Duodenal mucosa (tissue), 2 donors: ENCODE data around the gene CAMTA1.

Experiments used
- H3K27ac ChIP-seq: one replicate; pipeline ENCODE4 v1.7.0; 2013; ENCODE audit warnings: low read depth, low read length
- H3K27me3 ChIP-seq, 2 donors: one replicate each; pipeline ENCODE4 v1.7.0; 2013; ENCODE audit warnings: low read length in 2 of 2, control low read depth in 1 of 2; ENCODE audit not compliant: insufficient read depth in 2 of 2, control insufficient read depth in 1 of 2
- H3K36me3 ChIP-seq, 2 donors: one replicate each; pipeline ENCODE4 v1.7.0; 2013; ENCODE audit warnings: low read length in 2 of 2, control low read depth in 1 of 2; ENCODE audit not compliant: insufficient read depth in 2 of 2, control insufficient read depth in 1 of 2
- H3K4me1 ChIP-seq, 2 donors: one replicate each; pipeline ENCODE4 v1.7.0; 2013; ENCODE audit warnings: low read length in 2 of 2, control low read depth in 1 of 2; ENCODE audit not compliant: insufficient read depth in 2 of 2, control insufficient read depth in 1 of 2
- H3K4me3 ChIP-seq, 2 donors: one replicate each; pipeline ENCODE4 v1.7.0; 2013; ENCODE audit warnings: low read length in 2 of 2, low read depth in 1 of 2
- H3K9ac ChIP-seq, 2 donors: one replicate each; pipeline ENCODE4 v1.7.0; 2013; ENCODE audit warnings: low read length in 2 of 2, low read depth in 1 of 2
- H3K9me3 ChIP-seq, 2 donors: one replicate each; pipeline ENCODE4 v1.7.0; 2013; ENCODE audit warnings: low read length in 2 of 2, control low read depth in 1 of 2; ENCODE audit not compliant: control insufficient read depth in 1 of 2

Gene CAMTA1

GRCh38 chr1:7752512-7753417 lies 967.5 kb downstream of the CAMTA1 start:
- peak overlapping the region; percentile 7 to 41 for H3K4me3 ChIP-seq
- H3K4me1 ChIP-seq, result peaks cover 0 to 3% of the 10 kb centered on the region in 2 donors
- no peaks in the 10 kb centered on the region for H3K36me3 ChIP-seq
- no peaks in the 10 kb centered on the region for H3K27me3 ChIP-seq
- no peak overlapping the region for H3K9ac ChIP-seq
- H3K9me3 ChIP-seq, result no peaks in the 10 kb centered on the region
- no peak overlapping the region for H3K27ac ChIP-seq

GRCh38 chr1:7753641-7754040 lies 968.4 kb downstream of the CAMTA1 start:
- Histone ChIP-seq H3K36me3 (no peaks in the 10 kb centered on the region), H3K9me3 (no peaks in the 10 kb centered on the region), H3K4me3 (no peak overlapping the region), H3K27me3 (no peaks in the 10 kb centered on the region), H3K4me1 (peaks cover 0 to 3% of the 10 kb centered on the region in 2 donors), H3K27ac (no peak overlapping the region), H3K9ac (no peak overlapping the region)

- Histone ChIP-seq H3K9me3 (no peaks in the 10 kb centered on the region), H3K27me3 (no peaks in the 10 kb centered on the region), H3K36me3 (no peaks in the 10 kb centered on the region), H3K9ac (no peak overlapping the region), H3K4me3 (no peak overlapping the region), H3K27ac (no peak overlapping the region), H3K4me1 (peaks cover 0 to 3% of the 10 kb centered on the region in 2 donors)
Measured at GRCh38 chr1:7754234-7754633, 969.0 kb downstream of the CAMTA1 start.

DNA sequence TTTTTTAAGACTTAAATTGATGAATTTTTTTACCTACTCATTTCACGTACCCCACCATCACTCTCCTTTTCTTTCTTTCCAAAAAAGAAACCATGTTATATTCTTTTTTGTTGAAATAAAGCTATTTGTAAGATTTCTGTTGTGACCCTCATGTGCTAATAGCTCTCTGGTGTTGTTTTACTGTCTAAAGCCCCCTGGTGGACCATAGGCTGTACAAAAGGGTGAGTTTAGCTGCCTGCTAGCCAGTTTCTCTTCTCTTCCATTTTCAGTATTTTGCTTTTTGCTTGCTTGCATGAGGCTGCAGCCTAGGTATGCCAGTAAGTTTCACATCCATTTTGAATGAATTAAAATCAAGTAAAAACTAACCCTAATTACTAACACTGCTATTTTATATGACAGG lies 970.2 kb downstream of the CAMTA1 start:
- no peaks in the 10 kb centered on the region for H3K27me3 ChIP-seq
- H3K9me3 ChIP-seq, result no peaks in the 10 kb centered on the region
- no peak overlapping the region for H3K4me3 ChIP-seq
- no peaks in the 10 kb centered on the region for H3K36me3 ChIP-seq
- H3K4me1 ChIP-seq, result peaks cover 0 to 3% of the 10 kb centered on the region in 2 donors
- no peak overlapping the region for H3K27ac ChIP-seq
- H3K9ac ChIP-seq, result no peak overlapping the region

- no peaks in the 10 kb centered on the region for H3K9me3 ChIP-seq
- H3K36me3 ChIP-seq, result no peaks in the 10 kb centered on the region
- no peak overlapping the region for H3K9ac ChIP-seq
- no peaks in the 10 kb centered on the region for H3K4me1 ChIP-seq
- no peak overlapping the region for H3K4me3 ChIP-seq
- H3K27ac ChIP-seq, result no peak overlapping the region
- no peaks in the 10 kb centered on the region for H3K27me3 ChIP-seq
Measured at GRCh38 chr1:7760245-7760644, 975.0 kb downstream of the CAMTA1 start.

- Histone ChIP-seq H3K4me3 (no peak overlapping the region), H3K9me3 (no peaks in the 10 kb centered on the region), H3K9ac (no peak overlapping the region), H3K36me3 (no peaks in the 10 kb centered on the region), H3K27ac (no peak overlapping the region), H3K27me3 (no peaks in the 10 kb centered on the region), H3K4me1 (no peaks in the 10 kb centered on the region)
Measured at GRCh38 chr1:7761103-7761502, 975.8 kb downstream of the CAMTA1 start.

- Histone ChIP-seq H3K9me3 (no peaks in the 10 kb centered on the region), H3K4me1 (peaks cover 0 to 5% of the 10 kb centered on the region in 2 donors), H3K36me3 (no peaks in the 10 kb centered on the region), H3K27me3 (no peaks in the 10 kb centered on the region), H3K4me3 (no peak overlapping the region), H3K27ac (no peak overlapping the region), H3K9ac (no peak overlapping the region)
Measured at GRCh38 chr1:7767176-7767575, 981.9 kb downstream of the CAMTA1 start.

GRCh38 chr1:7768583-7768982 lies 983.3 kb downstream of the CAMTA1 start:
- no peaks in the 10 kb centered on the region for H3K9me3 ChIP-seq
- H3K4me3 ChIP-seq, result no peak overlapping the region
- peaks cover 0 to 7% of the 10 kb centered on the region in 2 donors for H3K4me1 ChIP-seq
- H3K9ac ChIP-seq, result no peak overlapping the region
- H3K27me3 ChIP-seq, result no peaks in the 10 kb centered on the region
- no peak overlapping the region for H3K27ac ChIP-seq
- H3K36me3 ChIP-seq, result peaks cover 0 to 3% of the 10 kb centered on the region in 2 donors

GRCh38 chr1:7769673-7770412 lies 984.6 kb downstream of the CAMTA1 start:
- Histone ChIP-seq H3K4me3 (no peak overlapping the region), H3K27me3 (no peaks in the 10 kb centered on the region), H3K9ac (no peak overlapping the region), H3K36me3 (peaks cover 0 to 7% of the 10 kb centered on the region in 2 donors), H3K4me1 (peaks cover 0 to 7% of the 10 kb centered on the region in 2 donors), H3K9me3 (no peaks in the 10 kb centered on the region), H3K27ac (no peak overlapping the region)

GRCh38 chr1:7770669-7770996 lies 985.4 kb downstream of the CAMTA1 start:
- peak overlapping the region; percentile 51 for H3K27ac ChIP-seq
- H3K4me3 ChIP-seq, result peak overlapping the region; percentile 89 to 92
- peaks cover 0 to 7% of the 10 kb centered on the region in 2 donors for H3K4me1 ChIP-seq
- H3K27me3 ChIP-seq, result no peaks in the 10 kb centered on the region
- H3K9me3 ChIP-seq, result no peaks in the 10 kb centered on the region
- peaks cover 0 to 7% of the 10 kb centered on the region in 2 donors for H3K36me3 ChIP-seq
- peak overlapping the region; percentile 91 to 92 for H3K9ac ChIP-seq
